Measurements from ENCODE around the gene CCR7.

- TF ChIP-seq CTCF (IDR thresholded peaks at IDR 0.05) (no peak), EP300 (IDR thresholded peaks at IDR 0.05; ENCODE audit: low read depth) (no peak), POLR2A (IDR thresholded peaks at IDR 0.05) (no peak)
These were observed 14.7 kb downstream of the CCR7 start for GRCh38 chr17:40550608-40551007.
